T47D (cell line): Measurements from ENCODE around the gene OR52I1.

Experiments used
- DNase-seq, 2 experiments: peaks; one replicate each; pipeline versions ENCODE4 v3.0.0 to v3.0.0-alpha.2; 2011 to 2012; ENCODE audit warnings: low read depth in 1 of 2, low spot score in 1 of 2
- JUND ChIP-seq: IDR thresholded peaks from 2 replicates; pipeline ENCODE4 v1.6.1; 2012; ENCODE audit warnings: low read depth
- in situ Hi-C: cut with HindIII; loops from 2 replicates; pipeline ENCODE4 v1.10.0; 2016; ENCODE audit warnings: low sequenced_read_pairs, low pct_unique_long_range_greater_than_20kb

Gene OR52I1

GRCh38 chr11:4581443-4581842 is 12.4 kb upstream of the OR52I1 start, which contains the start of gene OR52I2:
OR52I2 (plus strand) TSS chr11:4581743.
- no peak for TF ChIP-seq JUND
- DNase-seq: no peak
- in situ Hi-C loops: no loop called here

GRCh38 chr11:4589017-4589416 is 4.8 kb upstream of the OR52I1 start:
- in situ Hi-C loops: no loop called here
- no peak for DNase-seq
- no peak for TF ChIP-seq JUND

- DNase-seq: no peak
- in situ Hi-C loops: no loop called here
- TF ChIP-seq JUND: no peak
Observed at GRCh38 chr11:4605057-4605456, 11.2 kb downstream of the OR52I1 start.

- DNase-seq: peak in 1 of 2 experiments; percentile 22
- in situ Hi-C loops: no loop called here
- no peak for TF ChIP-seq JUND
Observed at GRCh38 chr11:4606231-4607015, 12.6 kb downstream of the OR52I1 start.

GRCh38 chr11:4607096-4607495 is 13.3 kb downstream of the OR52I1 start:
- DNase-seq: no peak
- in situ Hi-C loops: no loop called here
- TF ChIP-seq JUND: no peak

GRCh38 chr11:4607781-4608666 is 14.2 kb downstream of the OR52I1 start, which contains the start of gene TRIM68:
TRIM68 (minus strand) TSS chr11:4608231; CDS start chr11:4605504, 2,727 bp downstream.
- in situ Hi-C loops: no loop called here
- DNase-seq: peak; percentile 89 to 93
- no peak for TF ChIP-seq JUND

- no peak for TF ChIP-seq JUND
- no peak for DNase-seq
- in situ Hi-C loops: no loop called here
Observed at GRCh38 chr11:4610258-4610935, 16.6 kb downstream of the OR52I1 start.

- in situ Hi-C loops: no loop called here
- no peak for TF ChIP-seq JUND
- DNase-seq: no peak
Observed at GRCh38 chr11:4611986-4612385, 18.1 kb downstream of the OR52I1 start.

- in situ Hi-C loops: no loop called here
- DNase-seq: no peak
- TF ChIP-seq JUND: no peak
Observed at GRCh38 chr11:4615856-4616444, 22.1 kb downstream of the OR52I1 start.

GRCh38 chr11:4619514-4619913 is 25.7 kb downstream of the OR52I1 start:
- no peak for TF ChIP-seq JUND
- DNase-seq: peak in 1 of 2 experiments; percentile 8
- in situ Hi-C loops: no loop called here

GRCh38 chr11:4626207-4627099 is 32.6 kb downstream of the OR52I1 start:
- peak in 1 of 2 experiments; percentile 85 for DNase-seq
- in situ Hi-C loops: no loop called here
- TF ChIP-seq JUND: no peak
